H1 (cell line): ENCODE data around the gene ZNF814. TPM values are rescaled to one million over a fixed set of nuclear protein-coding genes. Genes with fewer than 3 reads are reported as not detected.
A peak's percentile ranks its signal among the peaks of the same experiment; 100 is the strongest.

Source experiments
- CTCF ChIA-PET: fragments of 300-600 bp; sonication (Branson Sonifier 250); formaldehyde crosslinking; loops from one replicate; lab custom pipeline; 2021; ENCODE audit not compliant: partially characterized antibody; lab: Charles Lee
- POLR2A ChIA-PET: fragments of 300-600 bp; sonication (Branson Sonifier 250); formaldehyde crosslinking; loops from one replicate; lab custom pipeline; 2021; ENCODE audit warnings: inconsistent platforms; ENCODE audit not compliant: partially characterized antibody; lab: Charles Lee
- DNase-seq, 2 experiments: peaks; one replicate each; pipeline versions ENCODE4 v3.0.0 to v3.0.0-alpha.2; 2010 to 2022; ENCODE audit warnings: low spot score in 2 of 2, low read depth in 1 of 2, mixed read lengths in 1 of 2
- FAIRE-seq: peaks from 2 replicates; lab custom pipeline; 2011; peaks lifted over from hg19 to GRCh38; lab: Jason Lieb, UNC
- H2AFZ ChIP-seq: 2 replicates; pipeline ENCODE4 v1.8.1; 2012; ENCODE audit warnings: low read length, inconsistent platforms
- H2AK5ac ChIP-seq: 2 replicates; pipeline ENCODE4 v1.6.1; 2013; ENCODE audit warnings: low read depth, low read length
- H2BK120ac ChIP-seq: replicated peaks from 2 replicates; pipeline ENCODE3; 2013; ENCODE audit warnings: low read depth, low read length, inconsistent platforms
- H2BK12ac ChIP-seq: 2 replicates; pipeline ENCODE4 v1.6.1; 2013; ENCODE audit warnings: low read depth, low read length
- H2BK15ac ChIP-seq: 2 replicates; pipeline ENCODE4 v1.6.1; 2013; ENCODE audit warnings: low read length
- H2BK20ac ChIP-seq: 2 replicates; pipeline ENCODE4 v1.6.1; 2013; ENCODE audit warnings: low read length
- H2BK5ac ChIP-seq: 2 replicates; pipeline ENCODE4 v1.6.1; 2013; ENCODE audit warnings: low read depth, low read length
- H3K14ac ChIP-seq: 2 replicates; pipeline ENCODE4 v1.6.1; 2013; ENCODE audit warnings: inconsistent platforms; ENCODE audit not compliant: insufficient read length
- H3K18ac ChIP-seq: 2 replicates; pipeline ENCODE4 v1.6.1; 2013; ENCODE audit warnings: low read length; ENCODE audit errors: extremely low read depth
- H3K23ac ChIP-seq: 2 replicates; pipeline ENCODE4 v1.6.1; 2013; ENCODE audit warnings: inconsistent platforms; ENCODE audit not compliant: insufficient read length
- H3K23me2 ChIP-seq: 2 replicates; pipeline ENCODE4 v1.6.1; 2013; ENCODE audit warnings: low read depth, low read length
- H3K27ac ChIP-seq: 2 replicates; pipeline ENCODE4 v1.6.1; 2011; ENCODE audit warnings: low read depth, low read length, inconsistent platforms
- H3K27me3 ChIP-seq, 4 experiments: replicated peaks in 1 of 4; 1 replicate in 1 of 4; 2 replicates in 3 of 4; pipeline versions ENCODE4 v1.6.1 to v1.8.1; 2011 to 2013; ENCODE audit warnings: low read length in 3 of 4, mild to moderate bottlenecking in 3 of 4, inconsistent platforms in 2 of 4, mixed read lengths in 2 of 4, moderate library complexity in 1 of 4; ENCODE audit not compliant: control insufficient read depth in 3 of 4, insufficient read depth in 3 of 4; ENCODE audit errors: extremely low read depth in 1 of 4
- H3K36me3 ChIP-seq, 4 experiments: 2 replicates each; pipeline versions ENCODE4 v1.6.1 to v1.8.1; 2011 to 2013; ENCODE audit warnings: mild to moderate bottlenecking in 4 of 4, low read length in 3 of 4, moderate library complexity in 2 of 4, control low read depth in 1 of 4, inconsistent platforms in 1 of 4; ENCODE audit not compliant: insufficient read depth in 4 of 4, control insufficient read depth in 2 of 4
- H3K4ac ChIP-seq: replicated peaks from 2 replicates; pipeline ENCODE3; 2013; ENCODE audit warnings: low read length, low read depth, mixed read lengths, inconsistent platforms; ENCODE audit not compliant: insufficient read length
- H3K4me1 ChIP-seq, 4 experiments: replicated peaks in 1 of 4; 1 replicate in 1 of 4; 2 replicates in 3 of 4; pipeline versions ENCODE4 v1.6.1 to v1.8.1; 2011 to 2013; ENCODE audit warnings: low read length in 3 of 4, inconsistent platforms in 2 of 4, mixed read lengths in 1 of 4; ENCODE audit not compliant: insufficient read depth in 4 of 4, control insufficient read depth in 3 of 4
- H3K4me2 ChIP-seq, 2 experiments: 2 replicates each; pipeline versions ENCODE4 v1.6.1 to v1.8.1; 2011 to 2013; ENCODE audit warnings: low read depth in 2 of 2, low read length in 2 of 2, control low read depth in 1 of 2, inconsistent platforms in 1 of 2, mild to moderate bottlenecking in 1 of 2; ENCODE audit not compliant: insufficient read depth in 1 of 2
- H3K4me3 ChIP-seq, 4 experiments: fragments of 200-600, 300-600 bp in 1 of 4; sonication (generic), shearing (Covaris generic), sonication (Bioruptor Twin) in 1 of 4; 2 replicates each; pipeline versions ENCODE4 v1.5.1 to v1.8.1; 2011 to 2016; ENCODE audit warnings: low read length in 4 of 4, low read depth in 3 of 4, control low read depth in 2 of 4, inconsistent platforms in 2 of 4, mild to moderate bottlenecking in 2 of 4, mixed read lengths in 1 of 4, moderate library complexity in 1 of 4; ENCODE audit not compliant: insufficient read depth in 2 of 4; ENCODE audit errors: extremely low read depth in 1 of 4
- H3K56ac ChIP-seq: replicated peaks from 2 replicates; pipeline ENCODE3; 2013; ENCODE audit warnings: low read depth, mild to moderate bottlenecking, mixed read lengths, low read length, inconsistent platforms; ENCODE audit not compliant: insufficient read length
- H3K79me1 ChIP-seq: 2 replicates; pipeline ENCODE4 v1.6.1; 2013; ENCODE audit warnings: low read depth, low read length, control low read depth
- H3K79me2 ChIP-seq, 2 experiments: 2 replicates each; pipeline versions ENCODE4 v1.6.1 to v1.8.1; 2012 to 2013; ENCODE audit warnings: low read length in 2 of 2, mild to moderate bottlenecking in 2 of 2, inconsistent platforms in 1 of 2; ENCODE audit not compliant: insufficient read depth in 2 of 2, control insufficient read depth in 1 of 2
- H3K9ac ChIP-seq, 4 experiments: replicated peaks in 1 of 4; 1 replicate in 1 of 4; 2 replicates in 3 of 4; pipeline versions ENCODE4 v1.6.1 to v1.8.1; 2011 to 2013; ENCODE audit warnings: low read depth in 3 of 4, low read length in 3 of 4, control low read depth in 2 of 4, mild to moderate bottlenecking in 2 of 4, moderate library complexity in 2 of 4, inconsistent platforms in 1 of 4; ENCODE audit errors: extremely low read depth in 1 of 4
- H3K9me3 ChIP-seq, 2 experiments: 2 replicates each; pipeline versions ENCODE4 v1.6.1 to v1.8.1; 2012 to 2013; ENCODE audit warnings: mild to moderate bottlenecking in 2 of 2, moderate library complexity in 2 of 2, control low read depth in 1 of 2, inconsistent platforms in 1 of 2, low read depth in 1 of 2, low read length in 1 of 2, mixed read lengths in 1 of 2; ENCODE audit not compliant: insufficient read depth in 2 of 2
- H4K20me1 ChIP-seq, 2 experiments: replicated peaks in 1 of 2; 2 replicates each; pipeline versions ENCODE3 to v1.8.1; 2011 to 2013; ENCODE audit warnings: inconsistent platforms in 2 of 2, low read length in 2 of 2, mild to moderate bottlenecking in 1 of 2; ENCODE audit not compliant: insufficient read depth in 2 of 2, control insufficient read depth in 1 of 2
- H4K5ac ChIP-seq: 2 replicates; pipeline ENCODE4 v1.6.1; 2013; ENCODE audit warnings: low read length, low read depth, mixed read lengths, inconsistent platforms; ENCODE audit not compliant: insufficient read length
- H4K8ac ChIP-seq: 2 replicates; pipeline ENCODE4 v1.8.0; 2013; ENCODE audit warnings: mild to moderate bottlenecking, moderate library complexity, low read length, inconsistent platforms; ENCODE audit not compliant: insufficient read depth; ENCODE audit errors: extremely low read depth
- H4K91ac ChIP-seq: replicated peaks from 2 replicates; pipeline ENCODE3; 2013; ENCODE audit warnings: low read length, mixed read lengths, inconsistent platforms; ENCODE audit not compliant: insufficient read length
- SUZ12 ChIP-seq: fragments of 200-600 bp; sonication (generic); IDR thresholded peaks from 2 replicates; pipeline ENCODE4 v1.6.1; 2012; ENCODE audit warnings: mild to moderate bottlenecking, inconsistent platforms, low read length, moderate library complexity, mixed read lengths
- WGBS, 2 experiments: shearing (Covaris generic) in 1 of 2; methylation state at CpG; one replicate each; pipeline versions ENCODE4 v1.1.6 to v1.1.7; 2013 to 2015; ENCODE audit warnings: low lambda C conversion rate in 2 of 2, mixed read lengths in 2 of 2, inconsistent platforms in 1 of 2, low coverage in 1 of 2, missing lambda C conversion rate in 1 of 2; ENCODE audit not compliant: insufficient replicate concordance in 2 of 2, insufficient coverage in 1 of 2, insufficient read length in 1 of 2; ENCODE audit errors: extremely low coverage in 1 of 2, missing lambda C conversion rate in 1 of 2; 5-methylcytosine and 5-hydroxymethylcytosine counted together
- polyA plus RNA-seq, 7 experiments: library from polyadenylated mRNA; depleted of rRNA in 3 of 7; stranded (reverse) in 5 of 7; unstranded in 2 of 7; fragments of >200 nt in 5 of 7; fragments of 200-250 nt in 2 of 7; gene quantifications; 1 replicate in 5 of 7; 2 replicates in 1 of 7; 4 replicates in 1 of 7; pipeline versions ENCODE4 v1.2.1 to v1.2.3, GENCODE V29; 2011 to 2013; ENCODE audit warnings: missing spikeins in 2 of 7, mixed read lengths in 2 of 7
- total RNA-seq: library from RNA; stranded (reverse); fragmentation: NEBNext Ultra II Directional; extraction: Animal tissue kit (Norgen Biotek cat#: 25700); gene quantifications from 2 replicates; pipeline ENCODE4 v1.2.1, GENCODE V29; 2021

Gene ZNF814
- total and polyA plus RNA-seq, 2 of the 8 experiments (the other 6 are each of a cell fraction or from before 2014, with no cell fraction given) = 90.9 to 99.6 TPM

DNA sequence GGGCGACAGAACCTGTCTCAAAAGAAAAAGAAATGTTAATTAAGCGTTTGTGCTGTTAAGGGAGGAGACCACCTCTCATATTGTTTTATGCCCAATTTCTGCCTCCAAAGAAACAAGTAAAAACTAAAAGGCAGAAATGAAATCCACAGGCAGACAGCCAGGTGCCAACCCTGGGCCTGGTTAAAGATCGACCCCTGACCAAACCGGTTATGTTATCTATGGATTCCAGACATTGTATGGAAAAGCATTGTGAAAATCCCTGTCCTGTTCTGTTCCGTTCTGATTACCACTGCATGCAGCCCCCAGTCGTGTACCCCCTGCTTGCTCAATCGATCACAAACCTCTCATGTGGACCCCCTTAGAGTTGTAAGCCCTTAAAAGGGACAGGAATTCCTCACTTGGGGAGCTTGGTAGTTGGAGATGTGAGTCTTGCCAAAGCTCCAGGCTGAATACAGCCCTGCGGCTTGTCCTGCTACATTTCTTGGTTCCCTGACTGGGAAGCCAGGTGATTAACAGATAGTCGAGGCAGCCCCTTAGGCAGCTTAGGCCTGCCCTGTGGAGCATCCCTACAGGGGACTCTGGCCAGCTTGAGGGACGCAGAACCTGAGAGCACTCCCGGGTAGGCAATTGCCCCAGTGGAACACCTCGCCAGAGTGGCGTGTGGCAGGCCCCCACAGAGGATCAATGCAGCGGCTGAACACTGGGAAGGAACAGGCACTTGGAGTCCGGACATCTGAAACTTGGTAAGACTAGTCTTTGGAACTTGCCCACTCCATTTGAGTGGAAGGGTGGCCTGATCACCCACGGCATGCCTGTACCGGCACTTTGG is 73.4 kb downstream of the ZNF814 start:
- peak overlapping the region; percentile 52 to 94; a peak in 3 of 4 replicates for H3K4me2 ChIP-seq

More for the DNA sequence above, 73.4 kb downstream of the ZNF814 start:
- Histone ChIP-seq H3K4me3 (peak overlapping the region in 1 of 4 experiments; percentile 99; a peak in 2 of 8 replicates), H2BK15ac (no peak overlapping the region), H3K14ac (no peak overlapping the region), H3K9me3 (no peaks in the 10 kb centered on the region), H3K27me3 (no peaks in the 10 kb centered on the region), H2BK120ac (no peak overlapping the region), H2BK12ac (no peak overlapping the region), H4K20me1 (peaks cover 0 to 6% of the 10 kb centered on the region in 2 experiments), H3K56ac (no peak overlapping the region), H3K27ac (no peak overlapping the region), H3K79me2 (peaks cover 2 to 18% of the 10 kb centered on the region in 2 experiments; a peak in 3 of 4 replicates), H3K79me1 (0 out of 2 replicates have a peak, but pooled peaks cover 2% of the 10 kb centered on the region), H3K4me1 (peaks cover 0 to 4% (median 3%) of the 10 kb centered on the region in 4 experiments; a peak in 5 of 7 replicates), H2BK5ac (no peak overlapping the region), H4K91ac (no peak overlapping the region), H3K23me2 (peaks cover 7% of the 10 kb centered on the region), H3K4ac (no peak overlapping the region), H3K23ac (no peak overlapping the region), H3K18ac (no peak overlapping the region), H2BK20ac (no peak overlapping the region), H3K9ac (no peak overlapping the region), H3K36me3 (peaks cover 2 to 14% (median 5%) of the 10 kb centered on the region in 4 experiments; a peak in 5 of 8 replicates), H2AK5ac (no peak overlapping the region), H4K5ac (no peak overlapping the region), H2AFZ (no peak overlapping the region), H4K8ac (peak overlapping the region; percentile 53; the same call in 1 of the 2 replicates)
- WGBS, 2 experiments = 92% methylated on average over 17 of the region's 17 CpGs; no CpG with 5 or more reads in 1 of the 2 experiments
- DNase-seq = no peak
- ChIA-PET POLR2A (interaction anchor here (0.6 to 3.5 kb wide), 21 partner anchors 11 to 483 kb away, joined by 3 to 36 read pairs (median 3); partner anchors contain the start of genes ZNF135, ZNF154, ZNF586 and ZNF587), CTCF (interaction anchor here (0.6 to 1.6 kb wide), 3 partner anchors 10 to 350 kb away, joined by 4 read pairs; no protein-coding TSS in a partner anchor)
- no peak for FAIRE-seq
- no peak for TF ChIP-seq SUZ12
